Lower leg skin (tissue), 3 donors: ENCODE data around the gene PLA2G12B.

Experiments used
- POLR2A ChIP-seq, 2 donors: fragments of 450-650 bp; IDR thresholded peaks; one replicate each; pipeline ENCODE4 v1.6.1; 2016 to 2017; ENCODE audit warnings: antibody characterized with exemption in 2 of 2, mild to moderate bottlenecking in 1 of 2, moderate library complexity in 1 of 2
- TF ChIP-seq, protein P1 (sequence below), 3 donors: fragments of 450-650 bp; IDR thresholded peaks; one replicate each; pipeline ENCODE4 v1.5.1; 2016; ENCODE audit warnings: antibody characterized with exemption in 3 of 3, mild to moderate bottlenecking in 3 of 3, moderate library complexity in 2 of 3

DNA sequence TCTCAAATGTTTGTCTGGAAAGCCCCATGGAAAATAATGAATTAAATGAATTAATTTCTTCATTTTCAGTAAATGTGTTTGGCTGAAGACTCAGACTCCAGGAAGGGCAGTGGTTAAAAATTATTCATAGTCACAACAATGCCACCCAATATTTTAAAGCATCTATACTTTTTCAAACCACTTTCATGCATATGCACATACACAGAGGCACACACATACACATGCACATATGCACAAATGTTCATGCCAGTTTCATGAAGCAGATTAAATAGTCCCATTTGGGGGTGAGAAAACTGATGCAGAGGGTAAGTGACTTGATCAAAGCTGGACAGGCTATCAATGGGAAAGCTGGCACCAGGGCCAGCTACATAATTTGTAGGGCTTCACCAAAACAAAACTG is 1.4 kb upstream of the PLA2G12B start:
- TF ChIP-seq, protein P1, sequence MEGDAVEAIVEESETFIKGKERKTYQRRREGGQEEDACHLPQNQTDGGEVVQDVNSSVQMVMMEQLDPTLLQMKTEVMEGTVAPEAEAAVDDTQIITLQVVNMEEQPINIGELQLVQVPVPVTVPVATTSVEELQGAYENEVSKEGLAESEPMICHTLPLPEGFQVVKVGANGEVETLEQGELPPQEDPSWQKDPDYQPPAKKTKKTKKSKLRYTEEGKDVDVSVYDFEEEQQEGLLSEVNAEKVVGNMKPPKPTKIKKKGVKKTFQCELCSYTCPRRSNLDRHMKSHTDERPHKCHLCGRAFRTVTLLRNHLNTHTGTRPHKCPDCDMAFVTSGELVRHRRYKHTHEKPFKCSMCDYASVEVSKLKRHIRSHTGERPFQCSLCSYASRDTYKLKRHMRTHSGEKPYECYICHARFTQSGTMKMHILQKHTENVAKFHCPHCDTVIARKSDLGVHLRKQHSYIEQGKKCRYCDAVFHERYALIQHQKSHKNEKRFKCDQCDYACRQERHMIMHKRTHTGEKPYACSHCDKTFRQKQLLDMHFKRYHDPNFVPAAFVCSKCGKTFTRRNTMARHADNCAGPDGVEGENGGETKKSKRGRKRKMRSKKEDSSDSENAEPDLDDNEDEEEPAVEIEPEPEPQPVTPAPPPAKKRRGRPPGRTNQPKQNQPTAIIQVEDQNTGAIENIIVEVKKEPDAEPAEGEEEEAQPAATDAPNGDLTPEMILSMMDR (IDR thresholded peaks at IDR 0.05), result no peak
- TF ChIP-seq POLR2A (IDR thresholded peaks at IDR 0.05), result no peak
